ENCODE data around the gene BMP4. TPM values are rescaled to one million over a fixed set of nuclear protein-coding genes. Genes with fewer than 3 reads are reported as not detected.

The BMP4 gene
- total and polyA plus RNA-seq, 10 of the 15 experiments (the other 5 are each of a cell fraction or from before 2014, with no cell fraction given) = 0.11 to 1.8 (median 0.60) TPM; not detected in 1

- H3K79me2 ChIP-seq (ENCODE audit: control insufficient read depth, insufficient read depth, low read length) = no peaks in the 10 kb centered on the region
- WGBS (ENCODE audit: insufficient coverage, insufficient replicate concordance, low lambda C conversion rate, missing lambda C conversion rate) = 6% methylated on average over 1 of the region's 1 CpG
- intact Hi-C loops (cut with micrococcal nuclease; ENCODE audit: unreplicated experiment) = no loop called here
- H3K36me3 ChIP-seq (ENCODE audit: control insufficient read depth in 2 of 2, insufficient read depth in 2 of 2, low read length in 1 of 2) = no peaks in the 10 kb centered on the region
- no peak for TF ChIP-seq NFYB (IDR thresholded peaks at IDR 0.05; ENCODE audit: insufficient read depth, low read depth, low read length)
- TF ChIP-seq TCF12 (IDR thresholded peaks at IDR 0.05; ENCODE audit: low read depth, low read length) = no peak
- no peak for TF ChIP-seq CBX5 (IDR thresholded peaks at IDR 0.05; ENCODE audit: low read depth)
- TF ChIP-seq SUPT20H (IDR thresholded peaks at IDR 0.05; ENCODE audit: borderline replicate concordance, control insufficient read depth, low read depth, low read length) = no peak
- no peak for TF ChIP-seq ESRRA (IDR thresholded peaks at IDR 0.05; ENCODE audit: low read length)
- TF ChIP-seq TCF3 (IDR thresholded peaks at IDR 0.05; ENCODE audit: borderline replicate concordance, insufficient read depth, low read depth, low read length) = no peak
- TF ChIP-seq YBX1 (IDR thresholded peaks at IDR 0.05) = no peak
- no peak for TF ChIP-seq SPI1 (IDR thresholded peaks at IDR 0.05; ENCODE audit: borderline replicate concordance, insufficient read depth, low read depth, low read length)
- no peak for TF ChIP-seq HDAC2 (IDR thresholded peaks at IDR 0.05)
- TF ChIP-seq BRCA1 (IDR thresholded peaks at IDR 0.05; ENCODE audit: low read depth, low read length) = no peak
- TF ChIP-seq SIX5 (IDR thresholded peaks at IDR 0.05; ENCODE audit: low read depth, low read length, severe bottlenecking) = no peak
- no peak for TF ChIP-seq IKZF1 (conservative IDR thresholded peaks at IDR 0.05)
- RAD21 ChIA-PET (ENCODE audit: unreplicated experiment) = no interaction called here
- no peak overlapping the region for H2AFZ ChIP-seq (ENCODE audit: control insufficient read depth, low read depth, low read length)
- no peak overlapping the region for H3K4me3 ChIP-seq
- SMC1A ChIA-PET (ENCODE audit: uncharacterized antibody, unreplicated experiment) = interaction anchor here (0.8 kb wide), 1 partner anchor 436 kb away, joined by 3 read pairs; no protein-coding TSS in a partner anchor
- FAIRE-seq = no peak
- DNase-seq (ENCODE audit: low read depth, low spot score) = no peak
- no peak overlapping the region for H3K4me2 ChIP-seq (ENCODE audit: control insufficient read depth, insufficient read depth)
- H3K9me3 ChIP-seq (replicated peaks; ENCODE audit: control insufficient read depth, insufficient read depth, low read length) = no peaks in the 10 kb centered on the region; the same call in none of the 3 replicates
- no peaks in the 10 kb centered on the region for H3K4me1 ChIP-seq (ENCODE audit: control insufficient read depth, insufficient read depth, low read length)
- ATAC-seq = no peak
- no TSS peak for BruUV-seq (replicated peaks)
- POLR2A ChIA-PET = no interaction called here
- no peaks in the 10 kb centered on the region for H4K20me1 ChIP-seq (ENCODE audit: control insufficient read depth, insufficient read depth)
- no peak overlapping the region for H3K27ac ChIP-seq (ENCODE audit: control insufficient read depth, insufficient read depth)
- in situ Hi-C loops (cut with MboI) = no loop called here
- H3K27me3 ChIP-seq (replicated peaks in 1 of 2; ENCODE audit: control insufficient read depth in 2 of 2, insufficient read depth in 2 of 2, low read length in 1 of 2) = no peaks in the 10 kb centered on the region
- no peak overlapping the region for H3K9ac ChIP-seq (ENCODE audit: control insufficient read depth, insufficient read depth, low read length)
- CTCF ChIA-PET = interaction anchor here (0.7 kb wide), 1 partner anchor 27 kb away, joined by 3 read pairs; no protein-coding TSS in a partner anchor
Measured at GRCh38 chr14:53912021-53912420, 44.6 kb downstream of the BMP4 start.

All from GM12878 (cell line).